CD8-positive, alpha-beta memory T cell (primary cell): ENCODE results near the gene CD300H. TPM values are rescaled to one million over a fixed set of nuclear protein-coding genes. Genes with fewer than 3 reads are reported as not detected.
A peak's percentile ranks its signal among the peaks of the same experiment; 100 is the strongest.
"Not testable (repeated sequence)": the region's sequence is repeated elsewhere in the genome, so short reads cannot be mapped to it uniquely, and the experiment has no call there.

Source experiments
- CTCF ChIA-PET: fragments of 350-600 bp; sonication (Branson Sonifier 250); formaldehyde crosslinking; loops from one replicate; lab custom pipeline; 2021; ENCODE audit warnings: antibody characterized with exemption; lab: Charles Lee
- POLR2A ChIA-PET: fragments of 350-600 bp; sonication (Branson Sonifier 250); formaldehyde crosslinking; loops from one replicate; lab custom pipeline; 2021; ENCODE audit warnings: antibody characterized with exemption; lab: Charles Lee
- DNase-seq, 5 donors: peaks; one replicate each; pipeline versions ENCODE4 v3.0.0 to v3.0.0-alpha.2; 2020 to 2022; ENCODE audit warnings: mixed read lengths in 1 of 5
- H3K27ac ChIP-seq: one replicate; pipeline ENCODE4 v1.7.0; 2013; ENCODE audit warnings: low read depth, mild to moderate bottlenecking, low read length, moderate library complexity
- H3K27me3 ChIP-seq: 2 replicates; pipeline ENCODE4 v1.7.0; 2013; ENCODE audit warnings: low read length, mild to moderate bottlenecking; ENCODE audit not compliant: insufficient read depth, poor library complexity, severe bottlenecking
- H3K36me3 ChIP-seq: 2 replicates; pipeline ENCODE4 v1.7.0; 2013; ENCODE audit warnings: mild to moderate bottlenecking, low read length, moderate library complexity; ENCODE audit not compliant: insufficient read depth
- H3K4me1 ChIP-seq: 2 replicates; pipeline ENCODE4 v1.7.0; 2013; ENCODE audit warnings: mild to moderate bottlenecking, low read length, moderate library complexity; ENCODE audit not compliant: insufficient read depth
- H3K4me3 ChIP-seq: 2 replicates; pipeline ENCODE4 v1.7.0; 2013; ENCODE audit warnings: mild to moderate bottlenecking, low read length
- H3K9me3 ChIP-seq: 2 replicates; pipeline ENCODE4 v1.7.0; 2013; ENCODE audit warnings: mild to moderate bottlenecking, low read length
- H3K27ac Mint-ChIP-seq, 8 donors: one replicate each; pipeline ENCODE4 v1.8.0; 2020 to 2021; ENCODE audit warnings: mixed read lengths in 8 of 8, mild to moderate bottlenecking in 6 of 8, inconsistent platforms in 3 of 8, moderate library complexity in 3 of 8
- H3K27me3 Mint-ChIP-seq, 2 donors: one replicate each; pipeline ENCODE4 v1.8.0; 2020 to 2021; ENCODE audit warnings: mixed read lengths in 2 of 2, mild to moderate bottlenecking in 1 of 2, moderate library complexity in 1 of 2
- H3K36me3 Mint-ChIP-seq, 3 donors: one replicate each; pipeline ENCODE4 v1.8.0; 2020 to 2021; ENCODE audit warnings: mixed read lengths in 3 of 3, inconsistent platforms in 1 of 3, mild to moderate bottlenecking in 1 of 3
- H3K4me1 Mint-ChIP-seq, 3 donors: one replicate each; pipeline ENCODE4 v1.8.0; 2020 to 2021; ENCODE audit warnings: mixed read lengths in 3 of 3, inconsistent platforms in 1 of 3, mild to moderate bottlenecking in 1 of 3
- H3K4me3 Mint-ChIP-seq, 7 donors: one replicate each; pipeline ENCODE4 v1.8.0; 2020 to 2021; ENCODE audit warnings: mixed read lengths in 7 of 7, mild to moderate bottlenecking in 6 of 7, moderate library complexity in 4 of 7, inconsistent platforms in 2 of 7
- H3K9me3 Mint-ChIP-seq, 5 donors: one replicate each; pipeline ENCODE4 v1.8.0; 2020 to 2022; ENCODE audit warnings: mixed read lengths in 5 of 5, mild to moderate bottlenecking in 3 of 5, moderate library complexity in 2 of 5, inconsistent platforms in 1 of 5
- polyA plus RNA-seq: library from polyadenylated mRNA; unstranded; fragments of 300-500 nt; fragmentation: Illumina TruSeq; gene quantifications from one replicate; pipeline ENCODE4 v1.2.3, GENCODE V29; 2021
- total RNA-seq, 2 experiments: library from RNA; stranded (reverse); gene quantifications; one replicate each; pipeline ENCODE4 v1.2.3, GENCODE V29; 2021

The CD300H gene
- total and polyA plus RNA-seq, 3 experiments from 2014 or later: not detected

DNA sequence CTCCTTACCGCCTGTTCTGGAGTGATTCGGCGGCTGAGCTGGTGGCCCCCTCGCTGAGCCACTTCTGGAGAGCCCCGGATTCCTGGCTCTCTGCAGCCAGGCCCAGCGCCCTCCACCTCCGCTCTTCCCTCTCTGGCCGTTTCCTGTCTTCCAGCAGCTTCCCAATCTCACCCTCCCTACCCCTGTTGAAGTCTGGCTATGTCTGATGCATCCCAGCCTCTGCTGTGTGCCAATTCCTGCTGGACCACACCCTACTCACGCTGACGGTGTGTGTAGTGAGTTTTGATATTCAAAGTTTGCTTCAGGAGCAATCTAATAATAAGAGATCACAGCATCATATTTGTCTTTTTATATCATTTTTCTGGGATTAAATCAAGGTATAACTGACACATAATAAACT, 15.3 kb upstream of the CD300H start:
- H3K9me3 Mint-ChIP-seq: no peaks in the 10 kb centered on the region
- Histone ChIP-seq H3K4me3 (no peak overlapping the region), H3K4me1 (peaks cover 7% of the 10 kb centered on the region), H3K27ac (no peak overlapping the region), H3K9me3 (no peaks in the 10 kb centered on the region), H3K27me3 (no peaks in the 10 kb centered on the region), H3K36me3 (no peaks in the 10 kb centered on the region)
- H3K36me3 Mint-ChIP-seq: no peaks in the 10 kb centered on the region
- CTCF ChIA-PET: no interaction called here
- H3K27ac Mint-ChIP-seq: no peak overlapping the region
- peaks cover 7 to 25% of the 10 kb centered on the region in 2 donors for H3K27me3 Mint-ChIP-seq
- peaks cover 9 to 14% (median 13%) of the 10 kb centered on the region in 3 donors for H3K4me1 Mint-ChIP-seq
- no peak overlapping the region for H3K4me3 Mint-ChIP-seq
- DNase-seq: no peak
- POLR2A ChIA-PET: no interaction called here

DNA sequence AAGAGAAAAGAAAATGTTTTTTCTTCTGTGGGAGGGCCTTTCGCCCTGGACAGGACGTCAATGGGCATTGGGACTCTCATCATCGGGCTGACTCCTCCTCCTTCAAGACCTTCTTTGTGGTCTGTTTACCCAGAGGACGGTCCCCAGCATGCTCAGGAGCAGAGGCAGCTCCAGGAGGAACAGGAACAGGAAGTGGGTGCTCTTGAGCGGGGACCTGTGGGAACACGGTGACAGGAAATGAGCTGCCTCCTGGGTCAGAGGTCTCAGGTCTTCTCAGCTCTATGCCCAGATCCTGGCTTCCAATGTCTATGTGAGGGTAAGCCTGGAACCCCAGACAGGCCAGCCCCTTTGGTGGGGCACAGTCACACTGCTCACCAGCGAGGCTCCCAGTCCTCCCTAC, 12.6 kb upstream of the CD300H start:
- peaks cover 9 to 32% of the 10 kb centered on the region in 2 donors for H3K27me3 Mint-ChIP-seq
- ChIA-PET POLR2A (no interaction called here), CTCF (no interaction called here)
- no peak overlapping the region for H3K27ac Mint-ChIP-seq
- no peaks in the 10 kb centered on the region for H3K36me3 Mint-ChIP-seq
- no peak for DNase-seq
- H3K9me3 ChIP-seq: no peaks in the 10 kb centered on the region
- no peaks in the 10 kb centered on the region for H3K36me3 ChIP-seq
- peaks cover 9 to 14% (median 13%) of the 10 kb centered on the region in 3 donors for H3K4me1 Mint-ChIP-seq
- no peak overlapping the region for H3K27ac ChIP-seq
- no peaks in the 10 kb centered on the region for H3K27me3 ChIP-seq
- no peak overlapping the region for H3K4me3 ChIP-seq
- peaks cover 7% of the 10 kb centered on the region for H3K4me1 ChIP-seq
- H3K9me3 Mint-ChIP-seq: peaks cover 0 to 2% (median 0%) of the 10 kb centered on the region in 5 donors
- H3K4me3 Mint-ChIP-seq: peak overlapping the region in 1 of 7 donors; percentile 13

DNA sequence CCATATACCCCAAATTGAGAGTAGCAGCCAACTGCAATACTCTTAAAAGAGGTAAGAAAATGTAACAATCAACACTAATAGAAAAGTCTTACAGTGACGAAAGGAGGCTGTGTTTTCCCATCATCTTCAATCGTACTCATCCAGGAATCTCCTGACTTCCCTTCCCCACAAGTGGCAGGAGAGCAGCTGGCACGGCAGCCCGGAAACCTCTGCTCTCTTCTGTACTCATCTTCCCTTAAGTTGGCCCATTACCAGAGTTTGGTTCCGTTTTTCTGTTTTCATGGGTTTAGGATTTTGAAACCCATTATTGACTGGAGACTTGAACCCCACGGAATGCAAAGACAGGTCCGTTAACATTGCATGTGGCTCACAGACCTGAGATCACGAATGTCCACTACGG, 11.7 kb upstream of the CD300H start:
- Histone ChIP-seq H3K4me1 (peaks cover 7% of the 10 kb centered on the region), H3K4me3 (no peak overlapping the region), H3K36me3 (no peaks in the 10 kb centered on the region), H3K9me3 (no peaks in the 10 kb centered on the region), H3K27me3 (no peaks in the 10 kb centered on the region), H3K27ac (no peak overlapping the region)
- ChIA-PET POLR2A (no interaction called here), CTCF (no interaction called here)
- Mint-ChIP-seq H3K9me3 (peaks cover 0 to 2% (median 0%) of the 10 kb centered on the region in 5 donors), H3K4me1 (peaks cover 9 to 14% (median 13%) of the 10 kb centered on the region in 3 donors), H3K36me3 (no peaks in the 10 kb centered on the region), H3K27ac (no peak overlapping the region), H3K4me3 (no peak overlapping the region), H3K27me3 (peaks cover 7 to 26% of the 10 kb centered on the region in 2 donors)
- DNase-seq: no peak

DNA sequence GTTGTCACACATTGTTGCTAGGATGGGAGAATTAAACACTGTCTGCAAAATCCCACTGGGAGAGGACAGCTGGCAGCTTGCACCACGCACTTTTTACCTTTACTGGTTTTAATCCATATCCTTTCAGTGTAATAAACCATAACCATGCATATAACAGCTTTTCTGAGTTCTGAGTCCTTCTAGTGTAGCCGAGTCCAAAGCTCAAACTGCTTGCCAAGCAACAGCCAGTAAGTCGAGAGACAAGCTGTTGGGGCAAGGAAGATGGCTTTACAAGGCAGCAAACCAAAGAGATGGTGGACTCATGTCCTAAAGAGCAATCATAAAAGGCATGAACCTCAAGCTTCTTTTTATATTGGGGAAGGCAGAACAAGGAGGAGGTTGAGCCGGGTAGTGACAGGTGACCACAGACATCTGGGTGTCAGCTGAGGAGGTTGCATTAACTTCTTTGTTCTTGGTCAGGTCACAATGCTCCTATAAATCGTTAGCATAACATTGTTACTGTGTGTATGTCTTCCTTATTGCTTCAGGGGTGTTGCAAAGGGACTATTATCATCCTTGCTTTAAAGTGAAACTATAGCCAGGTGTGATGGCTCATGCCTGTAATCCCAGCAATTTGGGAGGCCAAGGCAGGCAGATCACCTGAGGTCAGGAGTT, 7.3 kb upstream of the CD300H start:
- H3K9me3 ChIP-seq: no peaks in the 10 kb centered on the region
- H3K4me1 Mint-ChIP-seq: peaks cover 2 to 5% (median 5%) of the 10 kb centered on the region in 3 donors
- peaks cover 2% of the 10 kb centered on the region for H3K4me1 ChIP-seq
- H3K36me3 ChIP-seq: no peaks in the 10 kb centered on the region
- DNase-seq: no peak
- POLR2A ChIA-PET: no interaction called here
- H3K4me3 Mint-ChIP-seq: no peak overlapping the region
- no peak overlapping the region for H3K4me3 ChIP-seq
- no peaks in the 10 kb centered on the region for H3K36me3 Mint-ChIP-seq
- peaks cover 11 to 37% of the 10 kb centered on the region in 2 donors for H3K27me3 Mint-ChIP-seq
- H3K27me3 ChIP-seq: no peaks in the 10 kb centered on the region
- H3K27ac ChIP-seq: no peak overlapping the region
- H3K9me3 Mint-ChIP-seq: peaks cover 0 to 2% (median 0%) of the 10 kb centered on the region in 5 donors
- CTCF ChIA-PET: interaction anchor here (0.8 kb wide), 2 partner anchors 8 to 13 kb away, joined by 3 read pairs; no protein-coding TSS in a partner anchor
- no peak overlapping the region for H3K27ac Mint-ChIP-seq

DNA sequence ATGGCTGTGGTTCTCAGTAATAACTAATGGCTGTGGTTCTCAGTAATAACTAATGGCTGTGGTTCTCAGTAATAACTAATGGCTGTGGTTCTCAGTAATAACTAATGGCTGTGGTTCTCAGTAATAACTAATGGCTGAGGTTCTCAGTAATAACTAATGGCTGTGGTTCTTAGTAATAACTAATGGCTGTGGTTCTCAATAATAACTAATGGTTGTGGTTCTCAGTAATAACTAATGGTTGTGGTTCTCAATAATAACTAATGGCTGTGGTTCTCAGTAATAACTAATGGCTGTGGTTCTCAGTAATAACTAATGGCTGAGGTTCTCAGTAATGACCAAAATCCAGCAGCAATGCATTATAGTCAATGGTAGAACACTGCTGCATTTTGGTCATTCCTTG, 6.3 kb upstream of the CD300H start:
- H3K4me3 Mint-ChIP-seq, H3K27ac ChIP-seq, H3K36me3 Mint-ChIP-seq, H3K4me3 ChIP-seq, CTCF ChIA-PET, DNase-seq, H3K9me3 ChIP-seq, POLR2A ChIA-PET, H3K9me3 Mint-ChIP-seq, H3K4me1 Mint-ChIP-seq, H3K27me3 ChIP-seq, H3K27ac Mint-ChIP-seq, H3K36me3 ChIP-seq, H3K4me1 ChIP-seq: not testable (repeated sequence)
- peaks cover 11 to 41% of the 10 kb centered on the region in 2 donors for H3K27me3 Mint-ChIP-seq

DNA sequence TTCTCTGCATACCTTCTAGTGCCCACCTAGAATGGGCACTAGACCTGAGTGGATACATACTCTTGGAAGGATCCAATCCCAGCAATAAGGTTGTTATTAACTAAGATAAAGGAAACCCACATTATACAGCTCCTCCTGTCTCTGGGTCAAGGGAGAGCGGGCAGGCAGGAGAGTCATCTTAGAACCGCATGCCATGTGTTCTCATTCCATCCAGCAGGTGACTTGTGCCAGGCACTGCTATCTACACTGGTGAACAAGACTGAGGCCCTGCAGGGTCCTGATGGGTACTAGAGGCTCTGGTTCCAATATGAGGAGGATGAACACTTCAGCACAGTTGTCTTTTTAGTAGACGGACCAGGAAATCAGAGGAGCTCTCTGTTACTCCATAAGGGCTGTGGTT, 5.9 kb upstream of the CD300H start:
- Histone ChIP-seq H3K4me1 (no peaks in the 10 kb centered on the region), H3K4me3 (no peak overlapping the region), H3K36me3 (no peaks in the 10 kb centered on the region), H3K27me3 (no peaks in the 10 kb centered on the region), H3K9me3 (no peaks in the 10 kb centered on the region), H3K27ac (no peak overlapping the region)
- Mint-ChIP-seq H3K27me3 (peaks cover 13 to 46% of the 10 kb centered on the region in 2 donors), H3K36me3 (no peaks in the 10 kb centered on the region), H3K4me1 (no peaks in the 10 kb centered on the region), H3K9me3 (peaks cover 0 to 2% (median 0%) of the 10 kb centered on the region in 5 donors), H3K27ac (peak overlapping the region in 1 of 8 donors; percentile 29), H3K4me3 (no peak overlapping the region)
- DNase-seq: no peak
- CTCF ChIA-PET: no interaction called here
- POLR2A ChIA-PET: no interaction called here

DNA sequence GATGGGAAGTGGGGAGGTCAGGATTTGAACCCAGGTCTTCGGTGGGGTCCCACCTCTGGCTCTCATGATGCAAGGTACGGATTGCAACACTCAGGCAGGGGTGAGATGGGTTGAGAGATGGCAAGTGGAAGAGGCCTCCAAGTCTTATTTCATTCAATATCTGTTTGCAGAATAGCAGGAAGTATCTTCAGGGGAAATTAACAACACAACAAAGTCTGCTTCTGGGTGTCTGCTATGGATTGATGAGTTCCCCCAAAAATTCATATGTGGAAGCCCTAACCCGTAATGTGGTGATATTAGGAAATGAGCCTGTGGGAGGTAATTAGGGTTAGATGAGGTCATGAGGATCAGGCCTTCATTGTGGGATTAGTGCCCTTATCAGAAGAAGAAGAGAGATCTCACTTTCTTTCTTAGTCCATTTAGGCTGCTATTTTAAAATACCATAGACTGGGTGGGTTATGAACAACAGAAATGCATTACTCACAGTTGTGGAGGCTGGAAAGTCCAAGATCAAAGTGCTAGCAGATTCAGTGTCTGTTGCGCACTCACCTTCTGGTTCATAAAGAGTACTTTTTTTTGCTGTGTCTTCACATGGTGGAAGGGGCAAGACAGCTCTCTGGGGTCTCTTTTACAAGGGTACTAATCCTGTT, 4.4 kb upstream of the CD300H start:
- ChIA-PET CTCF (no interaction called here), POLR2A (no interaction called here)
- H3K9me3 Mint-ChIP-seq: peaks cover 0 to 2% (median 0%) of the 10 kb centered on the region in 5 donors
- no peak overlapping the region for H3K4me3 ChIP-seq
- H3K27me3 ChIP-seq: no peaks in the 10 kb centered on the region
- no peaks in the 10 kb centered on the region for H3K36me3 ChIP-seq
- peak overlapping the region in 1 of 8 donors; percentile 36 for H3K27ac Mint-ChIP-seq
- H3K4me1 ChIP-seq: no peaks in the 10 kb centered on the region
- H3K4me1 Mint-ChIP-seq: no peaks in the 10 kb centered on the region
- H3K4me3 Mint-ChIP-seq: no peak overlapping the region
- DNase-seq: no peak
- H3K27me3 Mint-ChIP-seq: peaks cover 17 to 47% of the 10 kb centered on the region in 2 donors
- no peaks in the 10 kb centered on the region for H3K36me3 Mint-ChIP-seq
- H3K9me3 ChIP-seq: no peaks in the 10 kb centered on the region
- no peak overlapping the region for H3K27ac ChIP-seq
